SIG-M5 treated with dmso at 0.1 percent for 504 hours (cell line): ENCODE results near the gene RPS6KB2.
"Not testable (repeated sequence)": the region's sequence is repeated elsewhere in the genome, so short reads cannot be mapped to it uniquely, and the experiment has no call there.

Source experiments
- DNase-seq: peaks from one replicate; lab custom pipeline; 2025; ENCODE audit not compliant: unreplicated experiment; lab: John Stamatoyannopoulos, UW

RPS6KB2 gene

DNA sequence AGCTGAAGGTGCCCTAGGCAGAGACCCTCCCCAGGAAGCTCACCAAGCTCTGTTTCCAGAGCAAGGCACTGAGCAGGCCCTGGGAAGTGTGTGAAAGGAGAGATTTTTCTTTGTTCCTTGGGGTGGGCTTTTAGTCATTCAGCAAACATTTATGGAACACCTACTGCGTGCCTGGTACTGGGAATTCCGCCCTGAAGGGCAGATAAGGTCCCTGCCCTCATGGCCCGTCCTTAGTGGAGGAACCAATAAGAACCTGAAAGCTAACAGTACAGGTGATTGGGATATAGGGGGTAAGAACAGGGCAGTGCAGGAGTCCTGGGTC lies 36.9 kb downstream of the RPS6KB2 start:
- DNase-seq = no peak

DNA sequence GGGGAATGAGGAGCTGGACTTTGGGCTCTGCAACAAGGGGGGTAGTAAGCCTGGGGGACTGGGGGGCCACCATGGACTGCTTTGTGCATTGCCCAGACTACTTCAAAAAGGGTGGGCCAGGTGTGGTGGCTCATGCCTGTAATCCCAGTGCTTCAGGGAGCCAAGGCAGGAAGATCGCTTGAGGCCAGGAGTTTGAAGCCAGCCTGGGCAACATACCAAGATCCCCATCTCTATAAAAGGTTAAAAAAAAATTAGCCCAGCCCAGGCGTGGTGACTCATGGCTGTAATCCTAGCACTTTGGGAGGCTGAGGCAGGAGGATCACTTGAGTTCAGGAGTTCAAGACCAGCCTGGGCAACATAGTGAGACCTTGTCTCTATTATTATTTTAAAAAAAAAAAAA lies 37.2 kb downstream of the RPS6KB2 start:
- DNase-seq = not testable (repeated sequence)

DNA sequence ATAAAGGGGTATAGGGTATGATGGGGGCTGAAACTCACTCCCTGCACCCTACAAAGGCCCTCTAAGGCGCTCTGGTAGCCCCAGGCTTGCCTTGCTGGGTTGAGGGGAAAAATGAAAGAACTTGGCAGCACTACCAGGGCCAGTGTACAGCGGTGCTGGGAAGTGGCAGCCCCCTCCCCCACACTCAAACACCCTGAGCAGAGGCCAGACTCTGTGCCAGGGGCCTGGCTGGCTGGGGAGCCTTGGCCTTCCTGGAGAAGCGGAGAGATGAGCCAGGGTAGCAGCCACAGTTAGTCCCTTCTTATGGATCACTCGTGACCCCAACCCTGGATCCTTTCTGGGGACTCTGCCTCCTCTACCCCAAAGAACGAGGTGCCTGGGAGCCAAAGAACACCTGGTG lies 38.1 kb downstream of the RPS6KB2 start:
- no peak for DNase-seq

DNA sequence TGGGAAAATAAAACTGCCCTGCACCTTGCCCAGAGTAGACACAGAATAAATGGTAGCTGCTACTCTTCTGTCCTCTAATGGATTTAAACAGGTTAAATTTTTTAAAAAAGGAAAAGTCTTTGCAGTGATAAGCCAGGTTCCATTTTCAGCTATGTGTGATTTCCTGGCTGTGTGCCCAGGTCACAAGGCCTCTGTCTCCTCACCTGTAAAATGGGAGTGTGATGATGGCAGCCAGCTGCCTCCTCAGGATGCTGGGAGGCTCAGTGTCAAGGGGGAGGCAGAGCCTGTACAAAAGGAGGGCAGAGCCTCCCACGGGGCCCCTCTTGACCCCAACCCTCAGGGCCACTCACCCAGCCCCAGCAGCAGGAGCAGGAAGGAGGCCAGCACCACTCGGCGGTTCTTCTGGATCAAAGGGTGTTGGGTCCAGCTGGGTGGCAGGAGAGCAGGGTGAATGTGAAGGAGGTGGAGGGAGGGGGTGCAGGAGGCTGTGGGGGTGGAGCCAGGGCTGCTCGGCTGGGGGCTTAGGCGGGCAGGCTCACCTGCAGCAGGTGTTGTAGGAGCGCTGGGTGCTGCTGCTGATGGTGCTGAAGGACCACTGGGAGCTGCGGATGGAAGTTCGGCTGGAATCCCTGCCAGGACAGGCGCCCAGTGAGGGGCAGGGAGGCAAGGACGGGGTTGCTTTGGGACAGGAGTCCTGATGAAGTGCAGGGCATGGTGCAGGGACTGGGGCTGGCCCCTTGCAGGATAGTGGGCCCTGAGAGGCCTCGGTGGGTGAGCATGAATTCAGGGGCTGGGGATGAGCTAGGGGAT lies 38.9 kb downstream of the RPS6KB2 start:
- no peak for DNase-seq

DNA sequence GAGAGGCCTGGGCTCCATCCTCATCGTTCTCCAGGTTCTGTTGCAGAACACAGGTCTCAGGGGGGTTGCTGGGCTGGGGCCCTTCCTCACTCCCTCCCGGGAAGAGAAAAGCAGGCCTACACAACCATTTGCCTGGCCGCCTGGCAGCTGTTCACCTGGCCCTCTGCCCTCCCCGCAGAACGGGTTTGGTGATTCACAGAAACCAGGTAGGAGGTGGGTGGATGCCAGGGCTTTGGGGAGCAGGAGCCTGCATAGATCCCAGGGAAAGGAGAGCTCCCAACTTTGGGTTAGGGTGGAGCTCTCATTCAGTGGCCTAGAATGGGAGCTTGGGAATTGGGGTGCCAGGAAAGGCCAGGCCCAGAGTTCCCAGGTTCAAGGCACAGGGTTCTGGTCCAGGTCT lies 39.8 kb downstream of the RPS6KB2 start:
- peak; percentile 17 for DNase-seq

DNA sequence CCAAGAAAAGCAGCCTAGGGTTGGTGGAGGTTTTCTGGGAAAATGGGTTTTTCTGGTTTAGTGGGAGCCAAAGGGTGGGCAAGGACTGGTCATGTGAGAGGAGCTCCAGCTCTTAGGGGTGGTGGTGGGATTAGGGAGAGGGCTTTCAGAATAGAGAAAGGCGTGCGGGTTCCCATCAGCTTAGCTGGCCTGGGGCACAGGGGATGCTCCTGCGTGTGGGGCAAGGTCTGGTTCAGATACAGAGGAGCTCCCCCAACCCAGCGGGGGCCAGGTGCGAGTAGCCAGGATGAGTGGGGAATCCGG lies 40.1 kb downstream of the RPS6KB2 start:
- DNase-seq = no peak

DNA sequence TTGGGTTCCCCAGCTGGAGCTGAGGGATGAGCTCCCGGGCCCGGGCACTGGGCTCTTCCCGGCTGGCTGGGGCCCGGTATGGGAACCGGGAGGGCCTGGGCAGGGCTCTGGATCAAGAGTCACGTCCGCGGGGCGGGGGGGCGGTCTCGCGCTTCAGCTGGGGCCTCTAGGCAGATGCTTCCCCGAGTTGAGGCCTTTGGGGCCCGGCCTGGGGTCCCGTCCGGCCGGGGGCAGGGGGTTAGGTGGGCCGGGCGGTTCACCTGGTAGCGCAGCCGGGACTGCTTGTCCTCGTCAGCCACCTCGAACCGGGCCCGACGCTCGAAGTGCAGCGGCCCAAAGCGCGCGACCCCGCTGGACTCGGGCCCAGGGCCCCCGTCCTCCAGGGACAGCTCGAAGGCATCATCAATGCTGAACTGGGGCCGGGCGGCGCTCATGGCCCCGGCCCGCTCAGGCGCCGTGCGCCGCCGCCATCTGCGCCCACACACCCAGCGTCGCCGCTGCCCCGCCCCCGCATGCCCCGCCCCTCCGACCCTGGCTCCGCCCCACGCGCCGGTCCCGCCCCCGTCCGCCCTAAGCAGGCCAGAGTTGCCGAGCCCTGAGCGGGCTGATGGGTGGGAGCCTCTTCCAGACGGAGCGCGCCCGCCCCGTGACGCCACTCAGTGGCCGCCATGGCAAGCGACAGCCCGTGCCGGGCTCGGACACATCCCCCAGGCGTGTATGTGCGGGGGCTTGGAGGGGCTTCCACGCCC lies 40.6 kb downstream of the RPS6KB2 start, which contains the start of gene TMEM134:
TSS of gene TMEM134 (minus strand) at position 493 of the 749 bp plus-strand sequence. CDS start at position 434, 59 bp downstream.
- peak; percentile 83 for DNase-seq

DNA sequence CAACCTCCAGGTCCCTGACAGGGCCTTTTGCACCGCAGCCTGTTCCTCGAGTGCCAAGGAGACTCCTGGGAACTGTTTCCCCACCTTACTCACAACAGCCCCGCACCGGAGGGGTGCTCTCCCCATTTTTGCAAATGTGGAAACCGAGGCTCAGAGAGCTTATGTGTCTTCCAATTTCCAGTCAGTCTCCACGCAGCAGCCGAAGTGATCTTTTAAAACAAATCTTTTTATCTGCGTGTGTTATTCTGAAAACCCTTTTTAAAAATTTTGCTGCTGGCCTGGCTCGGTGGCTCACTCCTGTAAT lies 41.2 kb downstream of the RPS6KB2 start:
- DNase-seq = no peak

DNA sequence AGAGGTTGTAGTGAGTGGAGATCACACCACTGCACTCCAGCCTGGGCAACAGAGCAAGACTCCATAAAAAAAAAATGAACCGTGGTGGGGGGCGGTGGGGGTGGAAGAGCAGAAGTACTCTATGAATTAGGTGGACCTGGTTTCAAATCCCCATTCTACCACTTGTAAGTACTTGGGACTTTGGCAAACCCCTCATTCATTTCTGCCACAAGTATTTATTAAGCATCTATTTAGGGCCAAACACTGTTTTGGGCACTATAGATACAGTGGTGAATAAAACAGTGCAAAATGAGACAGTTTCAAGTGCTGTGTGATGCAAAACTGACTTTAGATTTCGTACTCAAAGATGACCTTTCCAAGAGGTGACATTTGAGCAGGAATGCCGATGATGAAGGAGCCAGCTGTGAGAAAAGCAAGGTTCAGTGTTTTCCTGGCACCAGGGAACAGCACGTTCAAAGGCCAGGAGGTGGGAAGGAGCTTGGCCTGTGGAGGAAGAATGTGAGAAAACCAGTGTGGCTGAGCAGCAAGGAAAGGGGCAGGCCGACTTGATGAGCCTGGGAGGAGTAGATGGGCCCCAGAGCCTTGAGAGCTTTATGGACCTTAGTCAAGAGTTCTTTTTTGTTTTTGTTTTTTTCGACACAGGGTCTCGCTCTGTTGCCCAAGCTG lies 42.2 kb downstream of the RPS6KB2 start:
- DNase-seq = no peak

DNA sequence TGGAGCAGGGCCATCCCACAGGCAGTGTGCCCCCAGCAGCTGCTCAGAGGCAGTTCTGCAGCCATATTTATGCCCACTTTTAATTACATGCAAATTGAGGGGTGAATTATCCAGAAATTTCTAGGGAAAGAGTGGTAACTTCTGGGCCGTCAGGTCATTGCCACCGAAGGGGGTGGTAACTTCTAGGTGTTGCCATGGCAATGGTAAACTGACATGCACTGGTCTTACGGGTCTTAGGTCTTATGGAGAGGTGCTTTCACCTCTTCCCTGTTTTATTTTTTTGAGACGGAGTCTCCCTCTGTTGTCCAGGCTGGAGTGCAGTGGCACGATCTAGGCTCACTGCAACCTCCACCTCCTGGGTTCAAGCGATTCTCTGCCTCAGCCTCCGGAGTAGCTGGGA lies 44.6 kb downstream of the RPS6KB2 start:
- DNase-seq = no peak

DNA sequence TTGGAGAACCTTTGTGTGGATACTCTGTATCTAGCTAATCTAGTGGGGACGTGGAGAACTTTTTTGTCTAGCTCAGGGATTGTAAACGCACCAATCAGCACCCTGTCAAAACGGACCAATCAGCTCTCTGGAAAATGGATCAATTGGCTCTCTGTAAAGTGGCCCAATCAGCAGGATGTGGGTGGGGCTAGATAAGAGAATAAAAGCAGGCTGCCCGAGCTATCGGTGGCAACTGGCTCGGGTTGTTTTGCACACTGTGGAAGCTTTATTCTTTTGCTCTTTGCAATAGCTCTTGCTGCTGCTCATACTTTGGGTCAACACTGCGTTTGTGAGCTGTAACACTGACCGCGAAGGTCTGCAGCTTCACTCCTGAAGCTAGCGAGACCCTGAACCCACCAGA lies 48.4 kb downstream of the RPS6KB2 start:
- not testable (repeated sequence) for DNase-seq

DNA sequence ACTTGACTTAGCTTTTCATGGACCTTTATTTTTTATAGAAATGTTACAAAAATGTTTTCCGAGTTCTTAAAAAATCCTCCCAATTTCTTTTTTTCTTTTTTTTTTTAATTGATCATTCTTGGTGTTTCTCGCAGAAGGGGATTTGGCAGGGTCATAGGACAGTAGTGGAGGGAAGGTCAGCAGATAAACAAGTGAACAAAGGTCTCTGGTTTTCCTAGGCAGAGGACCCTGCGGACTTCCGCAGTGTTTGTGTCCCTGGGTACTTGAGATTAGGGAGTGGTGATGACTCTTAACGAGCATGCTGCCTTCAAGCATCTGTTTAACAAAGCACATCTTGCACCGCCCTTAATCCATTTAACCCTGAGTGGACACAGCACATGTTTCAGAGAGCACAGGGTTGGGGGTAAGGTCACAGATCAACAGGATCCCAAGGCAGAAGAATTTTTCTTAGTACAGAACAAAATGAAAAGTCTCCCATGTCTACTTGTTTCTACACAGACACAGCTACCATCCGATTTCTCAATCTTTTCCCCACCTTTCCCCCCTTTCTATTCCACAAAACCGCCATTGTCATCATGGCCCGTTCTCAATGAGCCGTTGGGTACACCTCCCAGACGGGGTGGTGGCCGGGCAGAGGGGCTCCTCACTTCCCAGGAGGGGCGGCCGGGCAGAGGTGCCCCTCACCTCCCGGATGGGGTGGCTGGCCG lies 49.2 kb downstream of the RPS6KB2 start:
- not testable (repeated sequence) for DNase-seq

DNA sequence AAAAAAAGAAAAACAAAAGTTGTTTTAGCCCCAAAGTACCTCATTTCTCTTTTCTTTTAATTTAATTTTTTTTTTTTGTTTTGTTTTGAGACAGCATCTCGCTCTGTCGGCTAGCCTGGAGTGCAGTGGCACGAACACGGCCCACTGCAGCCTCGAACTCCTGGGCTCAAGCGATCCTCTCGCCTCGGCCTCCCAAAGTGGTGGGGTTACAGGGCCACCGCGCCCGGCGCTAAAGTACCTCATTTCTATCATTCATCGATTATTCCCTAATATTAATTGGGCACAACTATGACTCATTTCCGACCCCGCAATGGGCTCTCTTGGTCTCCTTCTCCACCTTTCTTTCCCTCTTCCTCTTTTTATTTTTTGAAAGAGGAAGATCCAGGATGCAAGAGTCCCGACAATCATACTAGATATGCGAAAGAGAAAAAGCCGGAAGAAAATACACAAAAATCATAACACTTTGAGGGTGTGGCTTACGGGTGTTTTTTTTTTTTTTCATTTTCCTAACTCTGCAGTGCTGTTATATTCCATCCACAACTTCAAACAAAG lies 54.1 kb downstream of the RPS6KB2 start:
- peak; percentile 87 for DNase-seq

DNA sequence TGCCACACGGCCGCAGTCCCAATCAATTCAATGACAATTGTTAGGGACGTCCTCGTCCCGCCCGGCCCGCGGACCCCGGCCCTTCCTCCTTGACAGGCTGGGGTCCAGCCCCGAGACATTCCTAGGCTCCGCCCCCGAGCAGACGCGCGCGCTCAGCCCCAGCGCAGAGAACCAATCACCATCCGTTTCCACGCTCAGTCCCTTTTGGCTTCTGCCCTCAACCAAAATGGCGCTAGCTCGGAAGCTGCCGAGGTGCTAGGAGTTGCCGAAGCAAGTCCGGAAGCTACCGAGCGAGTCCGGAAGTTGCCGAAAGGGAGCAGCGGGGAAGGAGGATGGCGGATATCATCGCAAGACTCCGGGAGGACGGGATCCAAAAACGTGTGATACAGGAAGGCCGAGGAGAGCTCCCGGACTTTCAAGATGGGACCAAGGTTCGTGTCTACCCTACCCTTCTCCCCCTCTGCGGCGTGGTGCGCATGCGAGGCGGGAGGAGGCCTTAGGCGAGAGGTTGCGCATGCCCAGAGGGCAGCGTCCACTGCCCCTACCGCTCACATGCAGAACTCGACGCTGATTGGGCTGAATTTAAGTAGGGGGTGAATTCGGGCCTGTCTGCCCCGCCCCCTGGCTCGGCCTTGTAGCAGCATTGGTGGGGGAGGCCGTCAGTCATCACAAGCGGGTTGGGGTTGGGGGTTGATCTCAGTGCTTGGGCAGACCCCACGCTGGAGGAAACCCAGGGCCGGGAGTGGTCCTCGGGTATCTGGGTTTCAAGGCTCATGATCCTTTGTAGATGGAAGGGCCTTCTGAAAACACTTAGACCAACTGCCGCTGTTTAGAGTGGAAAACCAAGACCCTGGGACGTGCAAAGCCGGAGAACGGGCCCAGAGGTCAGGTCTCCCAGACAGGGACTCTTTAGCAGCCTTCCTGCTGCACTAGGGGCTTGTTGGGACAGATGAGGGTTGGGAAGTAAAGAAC lies 54.8 kb downstream of the RPS6KB2 start, which contains the start of gene AIP:
TSS of gene AIP (plus strand) at position 200 of the 972 bp plus-strand sequence. CDS start at position 333, 133 bp downstream.
- peak; percentile 98 for DNase-seq

DNA sequence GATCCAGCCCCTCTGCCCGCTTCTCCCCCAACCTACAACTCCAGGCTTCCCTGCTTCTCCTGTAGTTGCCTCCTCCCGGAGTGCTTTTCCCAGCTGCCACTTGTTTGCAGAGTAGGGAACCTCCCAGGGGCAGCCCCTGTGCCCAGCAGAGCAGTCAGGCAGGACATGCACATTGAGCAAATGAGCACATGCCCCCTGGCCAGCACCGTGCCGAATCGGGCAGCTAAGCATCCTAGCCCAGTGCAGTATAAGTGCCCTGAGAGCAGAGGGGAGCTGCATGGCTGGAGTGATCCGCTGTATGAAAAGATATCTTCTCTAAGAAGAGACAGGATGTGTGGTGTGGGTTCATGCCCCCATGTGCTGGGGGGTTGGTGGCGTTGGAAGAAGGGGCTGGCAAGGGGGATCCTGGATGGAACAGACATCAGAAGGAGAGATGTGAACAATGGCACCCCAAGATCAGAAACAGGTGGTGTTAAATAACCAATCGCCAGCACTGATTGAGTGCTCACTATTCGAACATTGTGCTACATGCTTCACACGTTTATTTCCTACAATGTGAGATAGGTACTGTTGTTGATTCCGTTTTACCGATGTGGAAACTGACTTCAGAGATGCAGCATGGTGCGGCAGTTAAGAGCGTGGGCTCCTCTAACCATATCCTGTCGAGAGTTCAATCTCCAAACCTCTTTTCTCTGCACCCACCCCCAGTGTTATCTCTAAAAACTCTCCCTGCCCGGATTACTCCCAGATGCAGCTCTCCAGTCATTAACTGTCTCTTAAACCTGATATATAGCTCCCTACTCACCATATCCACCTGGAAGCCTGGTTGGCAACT lies 55.8 kb downstream of the RPS6KB2 start:
- DNase-seq = no peak

DNA sequence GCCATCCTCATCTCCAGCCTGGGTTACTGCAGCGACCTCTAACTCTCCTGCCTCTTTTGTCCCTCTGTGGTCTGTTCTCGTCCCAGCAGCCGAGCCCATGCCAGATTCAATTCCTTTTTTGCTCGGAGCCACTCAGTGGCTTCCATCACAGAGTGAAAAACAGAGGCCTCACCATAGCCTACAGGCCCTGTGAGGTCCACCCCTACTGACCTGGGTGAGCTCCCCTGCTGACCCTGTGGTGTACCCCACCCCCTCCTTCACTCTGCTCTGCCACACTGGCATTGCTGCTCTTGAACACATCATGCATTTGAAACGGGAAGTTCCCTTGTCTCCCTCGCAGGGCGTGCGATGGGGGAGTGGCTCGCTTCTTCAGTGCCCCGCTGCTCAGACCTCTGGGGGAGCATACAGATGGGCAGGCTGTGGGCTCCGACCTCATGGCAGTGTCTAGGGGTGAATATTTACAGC lies 56.6 kb downstream of the RPS6KB2 start:
- DNase-seq = peak; percentile 66
